GM12878 (cell line): ENCODE measurements around the gene IL32. TPM values are rescaled to one million over a fixed set of nuclear protein-coding genes. Genes with fewer than 3 reads are reported as not detected.

Source experiments
- ATAC-seq: fragments of 200-7000 bp; cut with Tn5 transposase; 3 replicates; pipeline ENCODE4 v1.9.1; 2020; ENCODE audit warnings: mild to moderate bottlenecking, moderate library complexity
- BruUV-seq: library from RNA; stranded (reverse); fragments of 400-500 nt; replicated peaks from 2 replicates; lab custom pipeline; 2021; lab: Mats Ljungman, UMichigan
- CTCF ChIA-PET: fragments of 300-600 bp; sonication (Branson Sonifier 250); formaldehyde crosslinking; extraction: SDS; loops from one replicate; lab custom pipeline; 2021; ENCODE audit warnings: inconsistent platforms; lab: Yijun Ruan, JAX
- POLR2A ChIA-PET: fragments of 350-600 bp; formaldehyde crosslinking; extraction: SDS; loops from one replicate; lab custom pipeline; 2021; ENCODE audit warnings: inconsistent platforms; lab: Charles Lee
- RAD21 ChIA-PET: fragments of 300-600 bp; sonication (Branson Sonifier 250); formaldehyde crosslinking; loops from one replicate; lab custom pipeline; 2023; ENCODE audit warnings: antibody characterized with exemption; ENCODE audit not compliant: unreplicated experiment; lab: Charles Lee
- SMC1A ChIA-PET: fragments of 300-600 bp; sonication (Branson Sonifier 250); formaldehyde crosslinking; loops from one replicate; lab custom pipeline; 2023; ENCODE audit not compliant: unreplicated experiment, uncharacterized antibody; lab: Charles Lee
- DNase-seq: peaks from one replicate; pipeline ENCODE4 v3.0.0-alpha.2; 2011; ENCODE audit warnings: low read depth, low spot score
- FAIRE-seq: peaks from 3 replicates; lab custom pipeline; 2011; peaks lifted over from hg19 to GRCh38; lab: Jason Lieb, UNC
- H2AFZ ChIP-seq: 2 replicates; pipeline ENCODE4 v1.6.0; 2011; ENCODE audit warnings: low read depth, low read length, control low read depth; ENCODE audit not compliant: control insufficient read depth
- H3K27ac ChIP-seq: 2 replicates; pipeline ENCODE4 v1.5.1; 2011; ENCODE audit warnings: control low read depth; ENCODE audit not compliant: control insufficient read depth, insufficient read depth
- H3K27me3 ChIP-seq, 2 experiments: replicated peaks in 1 of 2; 2 replicates each; pipeline versions ENCODE4 v1.6.0 to v1.6.1; 2011; ENCODE audit warnings: low read length in 1 of 2; ENCODE audit not compliant: control insufficient read depth in 2 of 2, insufficient read depth in 2 of 2
- H3K36me3 ChIP-seq, 2 experiments: 2 replicates each; pipeline ENCODE4 v1.5.1; 2011; ENCODE audit warnings: low read length in 1 of 2; ENCODE audit not compliant: control insufficient read depth in 2 of 2, insufficient read depth in 2 of 2
- H3K4me1 ChIP-seq: 2 replicates; pipeline ENCODE4 v1.6.1; 2011; ENCODE audit warnings: mild to moderate bottlenecking, low read length, moderate library complexity, mixed read lengths; ENCODE audit not compliant: control insufficient read depth, insufficient read depth
- H3K4me2 ChIP-seq: 2 replicates; pipeline ENCODE4 v1.6.0; 2011; ENCODE audit warnings: control low read depth; ENCODE audit not compliant: control insufficient read depth, insufficient read depth
- H3K4me3 ChIP-seq: fragments of 200-600 bp; sonication (generic); 2 replicates; pipeline ENCODE4 v1.5.1; 2016
- H3K79me2 ChIP-seq: 2 replicates; pipeline ENCODE4 v1.6.0; 2011; ENCODE audit warnings: low read length; ENCODE audit not compliant: control insufficient read depth, insufficient read depth
- H3K9ac ChIP-seq: 2 replicates; pipeline ENCODE4 v1.8.0; 2011; ENCODE audit warnings: low read length, control low read depth, mixed read lengths; ENCODE audit not compliant: control insufficient read depth, insufficient read depth
- H3K9me3 ChIP-seq: replicated peaks from 3 replicates; pipeline ENCODE4 v1.5.1; 2011; ENCODE audit warnings: mild to moderate bottlenecking, low read length; ENCODE audit not compliant: control insufficient read depth, insufficient read depth
- H4K20me1 ChIP-seq: 2 replicates; pipeline ENCODE4 v1.6.0; 2011; ENCODE audit not compliant: control insufficient read depth, insufficient read depth
- ATF2 ChIP-seq: IDR thresholded peaks from 2 replicates; pipeline ENCODE4 v1.6.1; 2012; ENCODE audit warnings: low read length, inconsistent platforms
- BHLHE40 ChIP-seq, 2 experiments: fragments of 450-650 bp in 1 of 2; IDR thresholded peaks; 2 replicates each; pipeline ENCODE4 v1.6.1; 2011 to 2017; ENCODE audit warnings: low read depth in 2 of 2, borderline replicate concordance in 1 of 2, improper control_type of control experiment in 1 of 2, low read length in 1 of 2, mild to moderate bottlenecking in 1 of 2
- BMI1 ChIP-seq: fragments of 450-650 bp; IDR thresholded peaks from 2 replicates; pipeline ENCODE4 v1.6.1; 2016; ENCODE audit warnings: mild to moderate bottlenecking, moderate library complexity, borderline replicate concordance
- E2F4 ChIP-seq: IDR thresholded peaks from 2 replicates; pipeline ENCODE4 v1.6.1; 2012; ENCODE audit warnings: low read depth, low read length, improper control_type of control experiment
- EED ChIP-seq: sonication (generic); IDR thresholded peaks from 2 replicates; pipeline ENCODE4 v1.6.1; 2016; ENCODE audit warnings: antibody characterized with exemption, low read depth
- EGR1 ChIP-seq, 2 experiments: IDR thresholded peaks; 1 replicate in 1 of 2; 2 replicates in 1 of 2; pipeline ENCODE4 v1.6.1; 2011 to 2012; ENCODE audit warnings: low read depth in 2 of 2, low read length in 2 of 2, borderline replicate concordance in 1 of 2, mild to moderate bottlenecking in 1 of 2, moderate library complexity in 1 of 2
- EP300 ChIP-seq, 2 experiments: fragments of 150-350 bp in 1 of 2; IDR thresholded peaks; 2 replicates each; pipeline ENCODE4 v1.6.1; 2011 to 2012; ENCODE audit warnings: low read depth in 2 of 2, low read length in 2 of 2, borderline replicate concordance in 1 of 2, improper control_type of control experiment in 1 of 2, inconsistent platforms in 1 of 2; ENCODE audit not compliant: control insufficient read depth in 1 of 2
- FOXK2 ChIP-seq: fragments of 450-650 bp; IDR thresholded peaks from 2 replicates; pipeline ENCODE4 v1.6.1; 2017; ENCODE audit warnings: mild to moderate bottlenecking, moderate library complexity
- HSF1 ChIP-seq: fragments of 150-350 bp; IDR thresholded peaks from 2 replicates; pipeline ENCODE4 v1.6.1; 2014; ENCODE audit warnings: mild to moderate bottlenecking, low read depth, low read length
- PAX8 ChIP-seq: fragments of 450-650 bp; IDR thresholded peaks from 2 replicates; pipeline ENCODE4 v1.6.1; 2017; ENCODE audit warnings: mild to moderate bottlenecking, moderate library complexity
- POLR2A ChIP-seq: IDR thresholded peaks from 2 replicates; pipeline ENCODE4 v1.6.1; 2011; ENCODE audit warnings: low read depth, mild to moderate bottlenecking, low read length
- RUNX3 ChIP-seq: IDR thresholded peaks from 2 replicates; pipeline ENCODE4 v1.6.1; 2012; ENCODE audit warnings: low read length, inconsistent platforms
- SIX5 ChIP-seq: IDR thresholded peaks from 2 replicates; pipeline ENCODE4 v1.6.1; 2011; ENCODE audit warnings: mild to moderate bottlenecking, low read depth, low read length, moderate library complexity; ENCODE audit not compliant: severe bottlenecking
- SMAD5 ChIP-seq: IDR thresholded peaks from 2 replicates; pipeline ENCODE4 v1.6.1; 2016; ENCODE audit warnings: antibody characterized with exemption, low read depth
- YBX1 ChIP-seq: fragments of 450-650 bp; IDR thresholded peaks from 2 replicates; pipeline ENCODE4 v1.6.1; 2016; ENCODE audit warnings: antibody characterized with exemption
- ZBED1 ChIP-seq: IDR thresholded peaks from 2 replicates; pipeline ENCODE4 v1.6.1; 2016; ENCODE audit warnings: borderline replicate concordance
- WGBS: methylation state at CpG from one replicate; pipeline ENCODE4 v1.1.6; 2016; ENCODE audit warnings: low lambda C conversion rate; ENCODE audit not compliant: insufficient replicate concordance, insufficient coverage; ENCODE audit errors: missing lambda C conversion rate; 5-methylcytosine and 5-hydroxymethylcytosine counted together
- in situ Hi-C: fragments of 300-500 bp; cut with MboI; formaldehyde crosslinking; loops from 9 replicates; pipeline ENCODE4 v1.14.3; 2018; ENCODE audit warnings: mixed read lengths
- intact Hi-C: fragments of 100-400 bp; cut with micrococcal nuclease; formaldehyde crosslinking; loops from one replicate; pipeline ENCODE4 v1.14.2; 2022; ENCODE audit not compliant: unreplicated experiment
- polyA plus RNA-seq, 11 experiments: library from polyadenylated mRNA; depleted of rRNA in 4 of 11; unstranded in 6 of 11; stranded (reverse) in 5 of 11; fragments of >200 nt; fragmentation: Nextera tagmentation in 4 of 11; fragmentation: Illumina TruSeq in 1 of 11; extraction: Ambion mirVana in 4 of 11; extraction: Trizol in 1 of 11; gene quantifications; 1 replicate in 1 of 11; 2 replicates in 10 of 11; pipeline versions ENCODE4 v1.2.1 to v1.2.3, GENCODE V29; 2011 to 2016; ENCODE audit warnings: inconsistent platforms in 2 of 11, missing spikeins in 2 of 11, low read depth in 1 of 11
- total RNA-seq, 4 experiments: library from RNA; depleted of rRNA in 3 of 4; stranded (reverse); fragments of >200 nt in 3 of 4; fragmentation: Illumina TruSeq in 1 of 4; extraction: Trizol in 1 of 4; gene quantifications; 2 replicates each; pipeline versions ENCODE4 v1.2.1 to v1.2.3, GENCODE V29; 2013 to 2021
- TF ChIP-seq, protein P1 (sequence below): fragments of 450-650 bp; formaldehyde crosslinking; IDR thresholded peaks from 2 replicates; pipeline ENCODE4 v1.5.0; 2022; ENCODE audit warnings: mild to moderate bottlenecking, missing genetic modification characterization

Gene IL32
- total and polyA plus RNA-seq, 10 of the 15 experiments (the other 5 are each of a cell fraction or from before 2014, with no cell fraction given), result 27.0 to 122 (median 55.8) TPM

DNA sequence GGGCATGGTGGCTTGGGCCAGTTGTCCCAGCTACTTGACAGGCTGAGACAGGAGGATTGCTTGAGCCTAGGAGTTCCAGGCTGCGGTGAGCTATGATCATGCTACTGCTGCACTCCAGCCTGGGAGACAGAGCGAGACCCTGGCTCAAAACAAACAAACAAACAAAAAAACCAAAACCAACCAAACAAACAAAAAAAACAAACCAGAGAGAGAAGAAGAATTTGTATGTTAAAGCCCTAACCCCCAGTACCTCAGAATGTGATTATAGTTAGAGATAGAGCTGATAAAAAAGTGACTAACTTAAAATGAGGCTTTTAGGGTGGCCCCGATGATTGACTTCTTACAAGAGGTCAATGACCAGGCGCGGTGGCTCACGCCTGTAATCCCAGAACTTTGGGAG is 20.7 kb upstream of the IL32 start:
- no peak for FAIRE-seq
- RAD21 ChIA-PET, result no interaction called here
- ATAC-seq, result no peak
- H3K27me3 ChIP-seq, result peaks cover 0 to 1% of the 10 kb centered on the region in 2 experiments; a peak in 3 of 4 replicates
- no peaks in the 10 kb centered on the region for H3K79me2 ChIP-seq
- H3K9me3 ChIP-seq, result no peaks in the 10 kb centered on the region
- no peak overlapping the region; the same call in 1 of the 2 replicates for H3K4me2 ChIP-seq
- H2AFZ ChIP-seq, result no peak overlapping the region
- intact Hi-C loops, result no loop called here
- no peak for DNase-seq
- 86% methylated on average over 6 of the region's 6 CpGs for WGBS
- H3K27ac ChIP-seq, result no peak overlapping the region
- peaks cover 2% of the 10 kb centered on the region; the same call in 1 of the 2 replicates for H3K4me1 ChIP-seq
- no peaks in the 10 kb centered on the region for H4K20me1 ChIP-seq
- TF ChIP-seq FOXK2 (no peak), POLR2A (no peak), BMI1 (no peak), ATF2 (no peak), SMAD5 (no peak), SIX5 (no peak), HSF1 (no peak), PAX8 (no peak), ZBED1 (no peak), RUNX3 (no peak), BHLHE40 (IDR thresholded peaks at IDR 0.05; ENCODE audit: borderline replicate concordance in 1 of 2, low read depth in 2 of 2, low read length in 1 of 2) (no peak), EP300 (IDR thresholded peaks at IDR 0.05; ENCODE audit: borderline replicate concordance in 1 of 2, control insufficient read depth in 1 of 2, low read depth in 2 of 2, low read length in 2 of 2) (no peak), EED (no peak), YBX1 (no peak), E2F4 (no peak), EGR1 (IDR thresholded peaks at IDR 0.05; ENCODE audit: borderline replicate concordance in 1 of 2, low read depth in 2 of 2, low read length in 2 of 2) (no peak)
- TF ChIP-seq, protein P1, sequence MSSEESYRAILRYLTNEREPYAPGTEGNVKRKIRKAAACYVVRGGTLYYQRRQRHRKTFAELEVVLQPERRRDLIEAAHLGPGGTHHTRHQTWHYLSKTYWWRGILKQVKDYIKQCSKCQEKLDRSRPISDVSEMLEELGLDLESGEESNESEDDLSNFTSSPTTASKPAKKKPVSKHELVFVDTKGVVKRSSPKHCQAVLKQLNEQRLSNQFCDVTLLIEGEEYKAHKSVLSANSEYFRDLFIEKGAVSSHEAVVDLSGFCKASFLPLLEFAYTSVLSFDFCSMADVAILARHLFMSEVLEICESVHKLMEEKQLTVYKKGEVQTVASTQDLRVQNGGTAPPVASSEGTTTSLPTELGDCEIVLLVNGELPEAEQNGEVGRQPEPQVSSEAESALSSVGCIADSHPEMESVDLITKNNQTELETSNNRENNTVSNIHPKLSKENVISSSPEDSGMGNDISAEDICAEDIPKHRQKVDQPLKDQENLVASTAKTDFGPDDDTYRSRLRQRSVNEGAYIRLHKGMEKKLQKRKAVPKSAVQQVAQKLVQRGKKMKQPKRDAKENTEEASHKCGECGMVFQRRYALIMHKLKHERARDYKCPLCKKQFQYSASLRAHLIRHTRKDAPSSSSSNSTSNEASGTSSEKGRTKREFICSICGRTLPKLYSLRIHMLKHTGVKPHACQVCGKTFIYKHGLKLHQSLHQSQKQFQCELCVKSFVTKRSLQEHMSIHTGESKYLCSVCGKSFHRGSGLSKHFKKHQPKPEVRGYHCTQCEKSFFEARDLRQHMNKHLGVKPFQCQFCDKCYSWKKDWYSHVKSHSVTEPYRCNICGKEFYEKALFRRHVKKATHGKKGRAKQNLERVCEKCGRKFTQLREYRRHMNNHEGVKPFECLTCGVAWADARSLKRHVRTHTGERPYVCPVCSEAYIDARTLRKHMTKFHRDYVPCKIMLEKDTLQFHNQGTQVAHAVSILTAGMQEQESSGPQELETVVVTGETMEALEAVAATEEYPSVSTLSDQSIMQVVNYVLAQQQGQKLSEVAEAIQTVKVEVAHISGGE (CRISPR knock-in tag), result no peak
- TF ChIP-seq, all 136 proteins: peak for 0
- no peak overlapping the region for H3K4me3 ChIP-seq
- in situ Hi-C loops, result no loop called here
- H3K36me3 ChIP-seq, result no peaks in the 10 kb centered on the region
- ChIA-PET SMC1A (no interaction called here), CTCF (interaction anchor here (0.6 to 9.0 kb wide), 4 partner anchors 14 to 821 kb away, joined by 3 to 76 read pairs (median 3); no protein-coding TSS in a partner anchor), POLR2A (interaction anchor here (0.8 kb wide), 1 partner anchor 85 kb away, joined by 3 read pairs; no protein-coding TSS in a partner anchor)
- H3K9ac ChIP-seq, result no peak overlapping the region
- no TSS peak for BruUV-seq
